ENCODE measurements around the gene SYNE1.

- TF ChIP-seq CTCF (IDR thresholded peaks at IDR 0.05) = no peak
- TF ChIP-seq POLR2A (IDR thresholded peaks at IDR 0.05) = no peak
Measured at GRCh38 chr6:152295346-152295745, 341.8 kb downstream of the SYNE1 start.
